Neural progenitor cell (in vitro differentiated cells): ENCODE results near the gene ZNF169. TPM values are rescaled to one million over a fixed set of nuclear protein-coding genes. Genes with fewer than 3 reads are reported as not detected.
"Not testable (repeated sequence)": the region's sequence is repeated elsewhere in the genome, so short reads cannot be mapped to it uniquely, and the experiment has no call there.

Source experiments
- DNase-seq: peaks from one replicate; pipeline ENCODE4 v3.0.0-alpha.2; 2016; ENCODE audit warnings: low spot score
- H2AFZ ChIP-seq: fragments of 200-600 bp; sonication (generic); replicated peaks from 2 replicates; pipeline ENCODE4 v1.6.1; 2016; ENCODE audit warnings: antibody characterized with exemption
- H3F3A ChIP-seq: fragments of 200-600 bp; sonication (generic); 2 replicates; pipeline ENCODE4 v1.6.1; 2016; ENCODE audit warnings: antibody characterized with exemption, low read depth
- H3K27ac ChIP-seq: fragments of 200-600 bp; sonication (generic); 2 replicates; pipeline ENCODE4 v1.5.1; 2016; ENCODE audit warnings: mild to moderate bottlenecking
- H3K27me3 ChIP-seq: fragments of 200-600 bp; sonication (generic); 2 replicates; pipeline ENCODE4 v1.6.1; 2016; ENCODE audit warnings: mild to moderate bottlenecking, moderate library complexity
- H3K36me3 ChIP-seq: fragments of 200-600 bp; sonication (generic); 2 replicates; pipeline ENCODE4 v1.5.1; 2016
- H3K4me1 ChIP-seq: fragments of 200-600 bp; sonication (generic); 2 replicates; pipeline ENCODE4 v1.6.1; 2016; ENCODE audit warnings: mixed run types
- H3K4me2 ChIP-seq: fragments of 200-600 bp; sonication (generic); 2 replicates; pipeline ENCODE4 v1.6.1; 2016
- H3K4me3 ChIP-seq: fragments of 200-600 bp; sonication (generic); 2 replicates; pipeline ENCODE4 v1.5.1; 2016
- H3K79me2 ChIP-seq: fragments of 200-600 bp; sonication (generic); 2 replicates; pipeline ENCODE4 v1.6.1; 2016; ENCODE audit warnings: low read depth
- H3K9ac ChIP-seq: fragments of 200-600 bp; sonication (generic); 2 replicates; pipeline ENCODE4 v1.6.1; 2016
- H3K9me3 ChIP-seq: fragments of 200-600 bp; sonication (generic); 2 replicates; pipeline ENCODE4 v1.5.1; 2016; ENCODE audit warnings: low read depth
- H4K20me1 ChIP-seq: fragments of 200-600 bp; sonication (generic); 2 replicates; pipeline ENCODE4 v1.6.1; 2016; ENCODE audit warnings: low read depth
- H3K27ac Mint-ChIP-seq: 3 replicates; pipeline ENCODE4 v1.8.0; 2021; ENCODE audit warnings: mixed read lengths
- H3K27me3 Mint-ChIP-seq: 2 replicates; pipeline ENCODE4 v1.8.0; 2022; ENCODE audit warnings: low read depth, mild to moderate bottlenecking, inconsistent platforms, moderate library complexity, mixed read lengths; ENCODE audit not compliant: insufficient read depth
- H3K36me3 Mint-ChIP-seq: 3 replicates; pipeline ENCODE4 v1.8.0; 2021; ENCODE audit warnings: mixed read lengths
- H3K4me1 Mint-ChIP-seq: 3 replicates; pipeline ENCODE4 v1.8.0; 2021; ENCODE audit warnings: mixed read lengths
- H3K4me3 Mint-ChIP-seq: 3 replicates; pipeline ENCODE4 v1.8.0; 2021; ENCODE audit warnings: mild to moderate bottlenecking, moderate library complexity, mixed read lengths
- H3K9me3 Mint-ChIP-seq: 3 replicates; pipeline ENCODE4 v1.8.0; 2020; ENCODE audit warnings: mixed read lengths
- EZH2 ChIP-seq: fragments of 200-600 bp; sonication (generic); IDR thresholded peaks from 2 replicates; pipeline ENCODE4 v1.6.1; 2017; ENCODE audit warnings: antibody characterized with exemption, mild to moderate bottlenecking, moderate library complexity
- EZH2phosphoT487 ChIP-seq: fragments of 200-600 bp; sonication (generic); IDR thresholded peaks from 2 replicates; pipeline ENCODE4 v1.6.1; 2017; ENCODE audit warnings: antibody characterized with exemption
- total RNA-seq: library from RNA; depleted of rRNA; stranded (reverse); fragments of >200 nt; gene quantifications from 2 replicates; pipeline ENCODE4 v1.2.3, GENCODE V29; 2015; ENCODE audit warnings: low replicate concordance
- TF ChIP-seq, protein P1 (sequence below): fragments of 200-600 bp; sonication (generic); IDR thresholded peaks from 2 replicates; pipeline ENCODE4 v1.5.1; 2017; ENCODE audit warnings: antibody characterized with exemption, mild to moderate bottlenecking

ZNF169 gene
- total RNA-seq, 1 donor from 2014 or later, result 14.4 TPM

DNA sequence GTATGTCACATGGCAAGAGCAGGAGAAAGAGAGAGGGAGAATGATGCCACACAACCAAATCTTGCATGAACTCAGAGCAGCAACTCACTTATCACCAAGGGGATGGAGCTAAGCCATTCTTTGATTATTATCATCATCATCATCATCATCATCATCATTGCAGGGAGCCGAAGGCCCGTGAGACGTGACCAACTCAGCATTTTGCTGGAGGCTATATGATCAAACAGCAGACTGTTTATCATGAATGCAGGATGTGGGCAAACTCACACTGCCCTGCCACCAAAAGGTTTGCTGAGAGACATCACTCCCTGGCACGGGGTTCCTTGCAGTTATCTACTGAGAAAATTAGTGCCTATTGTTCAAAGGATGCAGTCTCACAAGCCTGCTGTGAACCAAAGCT is 8.6 kb upstream of the ZNF169 start:
- Histone ChIP-seq H3K4me1 (peaks cover 5% of the 10 kb centered on the region), H3K27me3 (no peaks in the 10 kb centered on the region), H3K79me2 (no peaks in the 10 kb centered on the region), H3K27ac (no peak overlapping the region), H3K4me3 (no peak overlapping the region), H3K9ac (no peak overlapping the region), H3F3A (peaks cover 13% of the 10 kb centered on the region), H3K36me3 (no peaks in the 10 kb centered on the region), H4K20me1 (no peaks in the 10 kb centered on the region), H3K9me3 (no peaks in the 10 kb centered on the region), H3K4me2 (peak overlapping the region; percentile 51), H2AFZ (no peak overlapping the region)
- H3K9me3 Mint-ChIP-seq, result peaks cover 2% of the 10 kb centered on the region
- peaks cover 8% of the 10 kb centered on the region for H3K4me1 Mint-ChIP-seq
- H3K4me3 Mint-ChIP-seq, result no peak overlapping the region
- H3K27ac Mint-ChIP-seq, result no peak overlapping the region
- H3K36me3 Mint-ChIP-seq, result no peaks in the 10 kb centered on the region
- peak; percentile 32 for DNase-seq
- TF ChIP-seq, protein P1, sequence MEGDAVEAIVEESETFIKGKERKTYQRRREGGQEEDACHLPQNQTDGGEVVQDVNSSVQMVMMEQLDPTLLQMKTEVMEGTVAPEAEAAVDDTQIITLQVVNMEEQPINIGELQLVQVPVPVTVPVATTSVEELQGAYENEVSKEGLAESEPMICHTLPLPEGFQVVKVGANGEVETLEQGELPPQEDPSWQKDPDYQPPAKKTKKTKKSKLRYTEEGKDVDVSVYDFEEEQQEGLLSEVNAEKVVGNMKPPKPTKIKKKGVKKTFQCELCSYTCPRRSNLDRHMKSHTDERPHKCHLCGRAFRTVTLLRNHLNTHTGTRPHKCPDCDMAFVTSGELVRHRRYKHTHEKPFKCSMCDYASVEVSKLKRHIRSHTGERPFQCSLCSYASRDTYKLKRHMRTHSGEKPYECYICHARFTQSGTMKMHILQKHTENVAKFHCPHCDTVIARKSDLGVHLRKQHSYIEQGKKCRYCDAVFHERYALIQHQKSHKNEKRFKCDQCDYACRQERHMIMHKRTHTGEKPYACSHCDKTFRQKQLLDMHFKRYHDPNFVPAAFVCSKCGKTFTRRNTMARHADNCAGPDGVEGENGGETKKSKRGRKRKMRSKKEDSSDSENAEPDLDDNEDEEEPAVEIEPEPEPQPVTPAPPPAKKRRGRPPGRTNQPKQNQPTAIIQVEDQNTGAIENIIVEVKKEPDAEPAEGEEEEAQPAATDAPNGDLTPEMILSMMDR, result no peak
- no peak for TF ChIP-seq EZH2phosphoT487
- no peak for TF ChIP-seq EZH2
- H3K27me3 Mint-ChIP-seq, result peaks cover 5% of the 10 kb centered on the region

DNA sequence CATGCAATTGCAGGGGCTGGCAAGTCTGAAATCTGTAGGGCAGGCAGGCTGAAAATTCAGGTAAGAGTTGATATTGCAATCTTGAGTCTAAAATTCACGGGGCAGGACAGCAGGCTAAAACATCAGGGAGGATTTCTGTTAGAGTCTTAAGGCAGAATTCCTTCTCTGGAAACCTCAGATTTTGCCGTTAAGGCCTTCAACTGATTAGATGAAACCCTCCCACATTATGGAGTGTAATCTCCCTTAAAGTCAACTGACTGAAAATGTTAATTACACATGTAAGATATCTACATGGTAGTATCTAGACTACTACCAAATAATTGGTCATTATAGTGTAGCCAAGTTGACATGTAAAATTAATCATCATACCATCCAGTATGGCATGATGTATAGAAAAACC is 3.1 kb upstream of the ZNF169 start:
- TF ChIP-seq, protein P1, result no peak
- TF ChIP-seq EZH2phosphoT487 (no peak), EZH2 (no peak)
- Mint-ChIP-seq H3K4me3 (no peak overlapping the region), H3K27me3 (peaks cover 5% of the 10 kb centered on the region), H3K36me3 (peaks cover 3% of the 10 kb centered on the region), H3K27ac (no peak overlapping the region), H3K9me3 (no peaks in the 10 kb centered on the region), H3K4me1 (peaks cover 8% of the 10 kb centered on the region)
- no peaks in the 10 kb centered on the region for H3K27me3 ChIP-seq
- no peak overlapping the region for H3K27ac ChIP-seq
- no peaks in the 10 kb centered on the region for H3K36me3 ChIP-seq
- H3K79me2 ChIP-seq, result peaks cover 13% of the 10 kb centered on the region
- H2AFZ ChIP-seq, result no peak overlapping the region
- H3K9me3 ChIP-seq, result no peaks in the 10 kb centered on the region
- H3K4me3 ChIP-seq, result no peak overlapping the region
- no peak for DNase-seq
- H3K9ac ChIP-seq, result no peak overlapping the region
- no peaks in the 10 kb centered on the region for H4K20me1 ChIP-seq
- no peak overlapping the region for H3K4me2 ChIP-seq
- H3K4me1 ChIP-seq, result peaks cover 1% of the 10 kb centered on the region
- H3F3A ChIP-seq, result peaks cover 2% of the 10 kb centered on the region

DNA sequence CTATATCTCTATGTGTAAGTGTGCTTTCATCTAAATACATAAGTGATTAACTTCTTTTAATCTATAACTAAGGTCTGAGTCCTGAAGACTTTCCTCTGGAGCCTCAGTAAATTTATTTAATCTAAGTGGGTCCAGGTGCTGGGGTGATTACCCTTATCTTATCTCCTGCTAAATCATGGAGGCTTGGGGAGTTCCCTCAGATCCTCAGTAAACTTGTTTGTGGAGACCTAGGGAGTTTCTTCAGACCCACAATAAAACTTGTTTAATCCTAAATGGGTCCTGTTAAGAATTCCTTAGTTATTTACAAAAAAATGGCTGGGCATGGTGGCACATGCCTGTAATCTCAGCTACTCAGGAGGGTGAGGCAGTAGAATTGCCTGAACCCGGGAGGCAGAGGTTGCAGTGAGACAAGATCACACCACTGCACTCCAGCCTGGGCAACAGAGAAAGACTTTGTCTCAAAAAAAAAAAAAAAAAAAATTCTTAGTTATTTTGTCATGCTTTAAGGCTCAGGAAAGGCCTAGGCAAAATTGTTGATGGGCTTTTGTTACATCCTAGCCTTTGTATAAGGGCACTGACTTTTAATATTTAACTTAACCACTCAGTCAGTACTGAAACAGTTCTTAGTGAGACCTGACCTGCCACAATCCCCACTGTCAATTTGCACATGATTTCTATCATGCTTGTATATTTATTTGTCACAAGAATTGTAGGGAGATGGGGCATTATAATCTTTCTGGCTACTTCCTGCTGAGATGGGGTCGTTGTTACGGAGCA is 6.7 kb downstream of the ZNF169 start:
- H3K9ac ChIP-seq, H3K4me3 Mint-ChIP-seq, H3K27ac ChIP-seq, H3K27me3 ChIP-seq, H3K27me3 Mint-ChIP-seq, H3K27ac Mint-ChIP-seq, H2AFZ ChIP-seq, H3K4me3 ChIP-seq, H3F3A ChIP-seq, DNase-seq, H3K4me1 Mint-ChIP-seq, H3K4me1 ChIP-seq, H3K36me3 ChIP-seq, H3K4me2 ChIP-seq, H4K20me1 ChIP-seq: not testable (repeated sequence)
- Histone ChIP-seq H3K9me3 (peaks cover 21% of the 10 kb centered on the region), H3K79me2 (peaks cover 37% of the 10 kb centered on the region)
- Mint-ChIP-seq H3K36me3 (peaks cover 26% of the 10 kb centered on the region), H3K9me3 (peaks cover 28% of the 10 kb centered on the region)

DNA sequence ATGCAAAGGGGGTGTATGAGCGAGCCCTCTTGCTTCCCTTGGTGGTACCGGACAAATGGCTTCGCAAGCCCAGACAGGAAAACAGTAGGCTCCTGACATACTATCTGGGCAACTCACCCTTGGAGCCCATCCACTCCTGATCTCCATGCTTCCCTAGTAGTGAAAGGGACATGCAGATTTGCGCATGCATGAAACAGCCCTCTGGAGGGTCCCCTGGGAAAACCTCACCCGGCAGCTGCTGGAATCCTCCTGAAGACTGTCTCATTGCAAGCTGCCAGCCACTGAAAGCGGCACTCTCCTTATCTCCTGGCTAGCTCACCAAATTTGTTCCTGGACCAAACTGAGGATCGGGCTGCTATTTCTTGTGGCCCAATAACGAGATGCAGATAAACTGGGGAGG is 10.2 kb downstream of the ZNF169 start:
- peaks cover 6% of the 10 kb centered on the region for H3F3A ChIP-seq
- H3K36me3 ChIP-seq, result peaks cover 4% of the 10 kb centered on the region
- no peak overlapping the region for H3K27ac ChIP-seq
- H3K4me1 Mint-ChIP-seq, result no peaks in the 10 kb centered on the region
- no peaks in the 10 kb centered on the region for H4K20me1 ChIP-seq
- no peak overlapping the region for H3K4me2 ChIP-seq
- no peak overlapping the region for H3K27ac Mint-ChIP-seq
- H3K9me3 Mint-ChIP-seq, result peaks cover 44% of the 10 kb centered on the region
- no peak overlapping the region for H3K9ac ChIP-seq
- H3K27me3 ChIP-seq, result no peaks in the 10 kb centered on the region
- H3K9me3 ChIP-seq, result peaks cover 21% of the 10 kb centered on the region
- TF ChIP-seq, protein P1, result no peak
- TF ChIP-seq EZH2phosphoT487, result no peak
- TF ChIP-seq EZH2, result no peak
- no peak overlapping the region for H3K4me3 Mint-ChIP-seq
- no peak for DNase-seq
- no peak overlapping the region for H3K4me3 ChIP-seq
- peaks cover 26% of the 10 kb centered on the region for H3K36me3 Mint-ChIP-seq
- no peaks in the 10 kb centered on the region for H3K4me1 ChIP-seq
- H3K79me2 ChIP-seq, result peaks cover 37% of the 10 kb centered on the region
- H2AFZ ChIP-seq, result no peak overlapping the region
- H3K27me3 Mint-ChIP-seq, result no peaks in the 10 kb centered on the region
